Parathyroid adenoma (tissue), 2 donors: ENCODE data around the gene LIM2.

ENCODE experiments used
- H2AFZ ChIP-seq: fragments of 300-600 bp; sonication (generic); one replicate; pipeline ENCODE4 v1.7.0; 2017; ENCODE audit warnings: antibody characterized with exemption, mild to moderate bottlenecking
- H3K27ac ChIP-seq: fragments of 300-600 bp; sonication (generic); one replicate; pipeline ENCODE4 v1.7.0; 2017
- H3K27me3 ChIP-seq: fragments of 300-600 bp; sonication (generic); one replicate; pipeline ENCODE4 v1.7.0; 2017; ENCODE audit warnings: low read length; ENCODE audit not compliant: control insufficient read depth, insufficient read depth
- H3K36me3 ChIP-seq: fragments of 300-600 bp; sonication (generic); one replicate; pipeline ENCODE4 v1.7.0; 2017; ENCODE audit warnings: low read length; ENCODE audit not compliant: control insufficient read depth, insufficient read depth
- H3K4me1 ChIP-seq: fragments of 300-600 bp; sonication (generic); one replicate; pipeline ENCODE4 v1.7.0; 2017; ENCODE audit warnings: control low read depth
- H3K4me2 ChIP-seq: fragments of 300-600 bp; sonication (generic); one replicate; pipeline ENCODE4 v1.7.0; 2017; ENCODE audit warnings: low read length
- H3K4me3 ChIP-seq: fragments of 300-600 bp; sonication (generic); one replicate; pipeline ENCODE4 v1.7.0; 2017; ENCODE audit warnings: low read depth, low read length
- H3K79me2 ChIP-seq: fragments of 300-600 bp; sonication (generic); one replicate; pipeline ENCODE4 v1.7.0; 2017; ENCODE audit warnings: control low read depth
- H3K9ac ChIP-seq: fragments of 300-600 bp; sonication (generic); one replicate; pipeline ENCODE4 v1.7.0; 2017; ENCODE audit warnings: mild to moderate bottlenecking
- H3K9me3 ChIP-seq: fragments of 300-600 bp; sonication (generic); one replicate; pipeline ENCODE4 v1.7.0; 2017; ENCODE audit warnings: low read length; ENCODE audit not compliant: control insufficient read depth
- CTCF ChIP-seq: fragments of 300-600 bp; sonication (generic); IDR thresholded peaks from one replicate; pipeline ENCODE4 v1.7.0; 2017; ENCODE audit warnings: antibody characterized with exemption, mild to moderate bottlenecking
- donor health status: primary hyperparathyroidism.

The LIM2 gene

DNA sequence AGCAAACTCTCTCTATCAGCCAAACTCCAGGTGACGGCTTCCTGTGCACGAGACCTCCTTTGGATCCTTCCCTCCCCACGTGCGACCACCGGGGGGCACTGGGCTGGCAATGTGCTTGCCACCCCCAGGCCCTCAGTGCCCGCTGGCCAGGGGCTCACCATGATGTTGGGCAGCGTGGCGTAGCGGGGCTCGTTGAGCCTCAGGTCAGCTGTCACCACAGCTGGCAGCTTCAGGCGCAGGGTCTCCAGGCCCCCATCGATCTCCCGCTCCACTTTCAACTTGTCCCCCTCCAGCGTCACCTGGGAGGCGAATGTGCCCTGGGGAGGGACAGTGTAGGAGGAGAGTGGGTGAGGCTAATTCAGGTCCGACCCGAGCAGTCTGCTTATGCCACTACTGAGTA is 41.0 kb downstream of the LIM2 start:
- Histone ChIP-seq H3K4me3 (no peak overlapping the region), H3K9me3 (no peaks in the 10 kb centered on the region), H3K4me1 (peaks cover 6% of the 10 kb centered on the region), H3K27ac (no peak overlapping the region), H3K4me2 (no peak overlapping the region), H3K79me2 (no peaks in the 10 kb centered on the region), H2AFZ (no peak overlapping the region), H3K27me3 (no peaks in the 10 kb centered on the region), H3K9ac (no peak overlapping the region), H3K36me3 (no peaks in the 10 kb centered on the region)
- no peak for TF ChIP-seq CTCF

DNA sequence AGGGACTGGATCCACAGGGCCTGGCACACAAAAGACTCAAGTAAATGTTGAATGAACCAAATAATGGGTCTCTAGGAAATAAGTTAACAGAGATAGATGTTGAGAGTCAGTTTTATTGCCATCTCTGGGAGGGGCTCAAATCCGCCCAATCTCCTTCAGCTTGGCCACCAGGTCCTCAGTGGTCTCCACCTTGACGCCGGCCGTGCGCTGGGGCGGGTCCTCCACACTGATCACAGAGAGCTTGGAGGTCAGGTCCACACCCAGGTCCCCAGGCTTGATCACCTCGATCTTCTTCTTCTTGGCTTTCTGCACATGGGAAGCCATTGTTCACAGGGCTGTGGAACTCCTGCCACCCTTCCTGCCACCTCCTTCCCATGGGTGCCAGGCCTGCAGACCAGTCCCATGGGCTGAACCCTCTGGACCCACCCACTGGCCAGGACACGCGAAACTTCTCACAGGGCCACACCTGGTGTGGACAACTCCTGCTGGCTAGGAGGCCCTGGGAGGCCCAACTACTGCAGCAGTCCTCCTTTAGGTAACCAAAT is 42.6 kb downstream of the LIM2 start:
- H3K9me3 ChIP-seq, result no peaks in the 10 kb centered on the region
- no peak overlapping the region for H3K9ac ChIP-seq
- H3K27ac ChIP-seq, result no peak overlapping the region
- no peak for TF ChIP-seq CTCF
- H3K79me2 ChIP-seq, result no peaks in the 10 kb centered on the region
- H3K4me1 ChIP-seq, result peaks cover 6% of the 10 kb centered on the region
- H3K27me3 ChIP-seq, result no peaks in the 10 kb centered on the region
- no peak overlapping the region for H3K4me2 ChIP-seq
- no peak overlapping the region for H3K4me3 ChIP-seq
- no peaks in the 10 kb centered on the region for H3K36me3 ChIP-seq
- no peak overlapping the region for H2AFZ ChIP-seq

DNA sequence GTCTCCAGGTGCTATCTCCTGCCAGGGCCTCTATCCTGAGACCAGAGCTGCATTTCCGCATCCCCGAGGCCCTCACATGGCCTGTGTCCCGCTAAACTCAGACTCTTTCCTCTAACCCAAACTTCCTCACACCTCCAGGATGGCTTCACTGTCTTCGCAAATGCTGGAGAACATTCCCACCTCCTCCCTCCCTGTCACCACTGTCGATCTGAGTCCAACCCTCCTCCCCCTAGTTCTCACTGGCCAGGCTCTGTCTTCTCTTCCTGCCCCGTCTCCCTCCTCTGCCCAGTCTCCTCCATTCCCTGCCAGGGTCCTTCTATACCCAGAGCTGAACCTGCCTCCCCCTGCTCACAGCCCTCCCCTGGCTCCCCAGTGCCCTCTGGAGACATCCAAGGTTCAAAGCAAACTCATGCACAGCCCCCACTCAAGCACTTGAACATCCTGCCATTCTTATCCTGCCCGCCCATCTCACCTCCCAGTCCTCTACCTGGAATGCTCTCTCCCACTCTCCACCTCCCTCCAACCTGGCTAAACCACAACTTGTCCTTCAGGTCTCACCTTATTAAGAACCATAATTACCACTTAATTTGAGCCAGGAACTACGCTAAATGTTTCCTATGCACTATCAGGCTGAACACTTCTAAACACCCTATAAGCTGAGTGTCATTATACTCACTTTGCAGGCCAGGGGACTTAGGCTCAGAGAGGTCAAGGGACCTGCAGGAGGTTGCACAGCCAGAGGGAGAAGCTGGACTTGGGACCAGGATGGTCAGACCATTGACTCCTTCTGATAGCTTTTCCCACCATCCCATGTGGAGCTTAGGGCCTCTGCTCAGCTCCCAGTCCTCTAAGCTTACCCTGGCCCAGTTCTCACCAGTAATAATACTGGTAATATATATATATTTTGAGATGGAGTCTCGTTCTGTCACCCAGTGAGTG is 44.9 kb downstream of the LIM2 start:
- peak overlapping the region; percentile 50 for H2AFZ ChIP-seq
- no peaks in the 10 kb centered on the region for H3K36me3 ChIP-seq
- no peak overlapping the region for H3K4me3 ChIP-seq
- no peaks in the 10 kb centered on the region for H3K79me2 ChIP-seq
- H3K9me3 ChIP-seq, result no peaks in the 10 kb centered on the region
- peak overlapping the region; percentile 43 for H3K27ac ChIP-seq
- H3K4me1 ChIP-seq, result peaks cover 12% of the 10 kb centered on the region
- H3K27me3 ChIP-seq, result no peaks in the 10 kb centered on the region
- H3K4me2 ChIP-seq, result no peak overlapping the region
- TF ChIP-seq CTCF, result no peak
- H3K9ac ChIP-seq, result no peak overlapping the region

- no peak for TF ChIP-seq CTCF
- Histone ChIP-seq H3K4me2 (no peak within 1 kb of the TSS), H3K79me2 (no peaks in the 10 kb centered on the region), H3K4me1 (peaks cover 12% of the 10 kb centered on the region), H3K4me3 (no peak within 1 kb of the TSS), H3K36me3 (no peaks in the 10 kb centered on the region), H3K27me3 (no peaks in the 10 kb centered on the region), H3K27ac (peak within 1 kb of the TSS; percentile 43), H3K9me3 (no peaks in the 10 kb centered on the region), H2AFZ (peak within 1 kb of the TSS; percentile 50), H3K9ac (no peak within 1 kb of the TSS)
Measured at GRCh38 chr19:51341976-51342580, 45.7 kb downstream of the LIM2 start, which contains the start of gene VSIG10L. VSIG10L (minus strand) TSS chr19:51342139; CDS start chr19:51342124, 15 bp downstream.
